Osteoblast (primary cell): Measurements from ENCODE around the gene CTSE. TPM values are rescaled to one million over a fixed set of nuclear protein-coding genes. Genes with fewer than 3 reads are reported as not detected.

Source experiments
- DNase-seq: peaks from one replicate; pipeline ENCODE4 v3.0.0; 2011; ENCODE audit warnings: low spot score, mixed read lengths; ENCODE audit not compliant: insufficient read length; ENCODE audit errors: missing footprints
- H2AFZ ChIP-seq: 2 replicates; pipeline ENCODE4 v1.6.0; 2011; ENCODE audit warnings: mild to moderate bottlenecking, low read length
- H3K27ac ChIP-seq: 2 replicates; pipeline ENCODE4 v1.5.1; 2011; ENCODE audit warnings: mild to moderate bottlenecking, low read depth, low read length, moderate library complexity
- H3K27me3 ChIP-seq: 2 replicates; pipeline ENCODE4 v1.6.0; 2012; ENCODE audit warnings: mild to moderate bottlenecking, control low read depth, inconsistent platforms, low read length, moderate library complexity; ENCODE audit not compliant: insufficient read depth
- H3K36me3 ChIP-seq: 2 replicates; pipeline ENCODE4 v1.5.1; 2011; ENCODE audit warnings: mild to moderate bottlenecking, low read length, control low read depth, moderate library complexity; ENCODE audit not compliant: insufficient read depth
- H3K4me1 ChIP-seq: 2 replicates; pipeline ENCODE4 v1.5.1; 2011; ENCODE audit warnings: mild to moderate bottlenecking, low read length, control low read depth, moderate library complexity; ENCODE audit not compliant: insufficient read depth
- H3K4me2 ChIP-seq: 2 replicates; pipeline ENCODE4 v1.6.0; 2011; ENCODE audit warnings: mild to moderate bottlenecking, low read length; ENCODE audit not compliant: insufficient read depth
- H3K4me3 ChIP-seq: fragments of 200-600 bp; sonication (generic); 3 replicates; pipeline ENCODE4 v1.5.1; 2012; ENCODE audit warnings: mild to moderate bottlenecking, low read length, inconsistent platforms; ENCODE audit not compliant: insufficient read depth
- H3K79me2 ChIP-seq: 2 replicates; pipeline ENCODE4 v1.6.0; 2012; ENCODE audit warnings: mild to moderate bottlenecking, low read length, control low read depth, inconsistent platforms; ENCODE audit not compliant: insufficient read depth
- H3K9me3 ChIP-seq: 2 replicates; pipeline ENCODE4 v1.5.1; 2011; ENCODE audit warnings: low read depth, low read length, control low read depth
- H4K20me1 ChIP-seq: 2 replicates; pipeline ENCODE4 v1.6.0; 2012; ENCODE audit warnings: mild to moderate bottlenecking, low read length, control low read depth; ENCODE audit not compliant: insufficient read depth
- total RNA-seq: library from RNA; depleted of rRNA; stranded (reverse); fragments of >200 nt; gene quantifications from 2 replicates; pipeline ENCODE4 v1.2.3, GENCODE V29; 2012
- TF ChIP-seq, protein P1 (sequence below): IDR thresholded peaks from 2 replicates; pipeline ENCODE4 v1.5.1; 2011; ENCODE audit warnings: mild to moderate bottlenecking, low read depth, low read length, moderate library complexity; ENCODE audit errors: extremely low read depth

CTSE gene
- total RNA-seq, 1 donor, result not detected

GRCh38 chr1:206049293-206049692 is 25.6 kb upstream of the CTSE start:
- no peaks in the 10 kb centered on the region for H3K36me3 ChIP-seq
- no peaks in the 10 kb centered on the region for H3K9me3 ChIP-seq
- no peaks in the 10 kb centered on the region for H3K4me1 ChIP-seq
- no peak for DNase-seq
- no peaks in the 10 kb centered on the region for H4K20me1 ChIP-seq
- TF ChIP-seq, protein P1, sequence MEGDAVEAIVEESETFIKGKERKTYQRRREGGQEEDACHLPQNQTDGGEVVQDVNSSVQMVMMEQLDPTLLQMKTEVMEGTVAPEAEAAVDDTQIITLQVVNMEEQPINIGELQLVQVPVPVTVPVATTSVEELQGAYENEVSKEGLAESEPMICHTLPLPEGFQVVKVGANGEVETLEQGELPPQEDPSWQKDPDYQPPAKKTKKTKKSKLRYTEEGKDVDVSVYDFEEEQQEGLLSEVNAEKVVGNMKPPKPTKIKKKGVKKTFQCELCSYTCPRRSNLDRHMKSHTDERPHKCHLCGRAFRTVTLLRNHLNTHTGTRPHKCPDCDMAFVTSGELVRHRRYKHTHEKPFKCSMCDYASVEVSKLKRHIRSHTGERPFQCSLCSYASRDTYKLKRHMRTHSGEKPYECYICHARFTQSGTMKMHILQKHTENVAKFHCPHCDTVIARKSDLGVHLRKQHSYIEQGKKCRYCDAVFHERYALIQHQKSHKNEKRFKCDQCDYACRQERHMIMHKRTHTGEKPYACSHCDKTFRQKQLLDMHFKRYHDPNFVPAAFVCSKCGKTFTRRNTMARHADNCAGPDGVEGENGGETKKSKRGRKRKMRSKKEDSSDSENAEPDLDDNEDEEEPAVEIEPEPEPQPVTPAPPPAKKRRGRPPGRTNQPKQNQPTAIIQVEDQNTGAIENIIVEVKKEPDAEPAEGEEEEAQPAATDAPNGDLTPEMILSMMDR, result no peak
- no peaks in the 10 kb centered on the region for H3K79me2 ChIP-seq
- H3K4me2 ChIP-seq, result no peak overlapping the region
- H3K4me3 ChIP-seq, result no peak overlapping the region
- no peak overlapping the region for H2AFZ ChIP-seq
- no peak overlapping the region for H3K27ac ChIP-seq
- H3K27me3 ChIP-seq, result peaks cover 13% of the 10 kb centered on the region

DNA sequence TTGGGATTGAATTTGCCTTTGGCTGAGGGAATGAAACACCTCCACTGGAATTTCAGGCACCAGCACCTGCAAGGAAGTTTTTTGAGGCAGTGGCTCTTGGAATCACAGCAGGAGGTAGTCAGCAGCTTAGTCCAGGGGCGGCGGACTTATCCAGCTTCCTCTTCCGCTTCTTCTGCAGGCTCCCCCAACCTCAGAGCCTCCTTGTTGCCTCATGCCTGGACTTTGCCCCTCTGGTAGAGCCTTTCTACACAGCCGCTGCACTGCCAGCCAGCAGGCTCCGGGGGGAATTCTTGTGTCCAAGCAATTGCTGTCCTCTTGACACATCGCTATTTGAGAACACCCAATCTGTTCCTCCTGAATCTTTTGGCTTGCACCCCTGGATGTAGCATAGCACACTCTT is 24.9 kb upstream of the CTSE start:
- H3K27me3 ChIP-seq, result peaks cover 13% of the 10 kb centered on the region
- H3K9me3 ChIP-seq, result no peaks in the 10 kb centered on the region
- H3K4me3 ChIP-seq, result no peak overlapping the region
- no peaks in the 10 kb centered on the region for H3K4me1 ChIP-seq
- no peaks in the 10 kb centered on the region for H3K36me3 ChIP-seq
- H3K4me2 ChIP-seq, result no peak overlapping the region
- no peak overlapping the region for H3K27ac ChIP-seq
- no peak for DNase-seq
- TF ChIP-seq, protein P1, result no peak
- H3K79me2 ChIP-seq, result no peaks in the 10 kb centered on the region
- H2AFZ ChIP-seq, result no peak overlapping the region
- no peaks in the 10 kb centered on the region for H4K20me1 ChIP-seq

DNA sequence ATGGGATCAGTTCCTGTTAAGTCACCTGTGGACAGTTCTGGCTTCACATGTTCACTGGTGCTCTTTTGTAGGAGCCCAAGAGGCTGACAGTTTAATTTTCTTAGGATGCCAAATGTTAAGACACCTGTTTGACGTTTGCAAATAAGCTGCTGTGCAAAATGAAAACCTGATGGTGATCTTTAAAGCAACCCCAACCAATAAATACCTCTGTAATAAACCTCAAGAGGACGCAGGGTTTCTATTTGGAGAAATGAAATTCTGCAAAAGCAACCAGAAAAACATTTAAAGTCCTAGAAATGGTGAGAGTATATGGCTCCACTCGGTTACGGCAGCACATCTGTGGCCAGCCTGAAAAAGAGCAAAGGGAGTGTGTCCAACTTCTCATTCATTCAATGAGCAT is 23.6 kb upstream of the CTSE start:
- Histone ChIP-seq H3K4me1 (no peaks in the 10 kb centered on the region), H3K9me3 (no peaks in the 10 kb centered on the region), H3K27ac (no peak overlapping the region), H3K27me3 (peaks cover 16% of the 10 kb centered on the region), H3K36me3 (no peaks in the 10 kb centered on the region), H2AFZ (no peak overlapping the region), H3K4me2 (no peak overlapping the region), H4K20me1 (no peaks in the 10 kb centered on the region), H3K4me3 (no peak overlapping the region), H3K79me2 (no peaks in the 10 kb centered on the region)
- DNase-seq, result no peak
- TF ChIP-seq, protein P1, result no peak

GRCh38 chr1:206041640-206042039 is 17.9 kb upstream of the CTSE start:
- no peak overlapping the region for H3K27ac ChIP-seq
- H3K79me2 ChIP-seq, result no peaks in the 10 kb centered on the region
- no peaks in the 10 kb centered on the region for H3K36me3 ChIP-seq
- TF ChIP-seq, protein P1, result no peak
- H2AFZ ChIP-seq, result no peak overlapping the region
- H3K27me3 ChIP-seq, result peaks cover 52% of the 10 kb centered on the region
- H3K9me3 ChIP-seq, result no peaks in the 10 kb centered on the region
- DNase-seq, result no peak
- no peaks in the 10 kb centered on the region for H4K20me1 ChIP-seq
- H3K4me3 ChIP-seq, result no peak overlapping the region
- no peak overlapping the region for H3K4me2 ChIP-seq
- no peaks in the 10 kb centered on the region for H3K4me1 ChIP-seq
